ENCODE measurements around the gene RIMKLA. TPM values are rescaled to one million over a fixed set of nuclear protein-coding genes. Genes with fewer than 3 reads are reported as not detected.

Gene RIMKLA
- total and polyA plus RNA-seq, 2 of the 13 experiments (the other 11 are each of a cell fraction or from before 2014, with no cell fraction given), result 2.5 to 3.8 TPM

DNA sequence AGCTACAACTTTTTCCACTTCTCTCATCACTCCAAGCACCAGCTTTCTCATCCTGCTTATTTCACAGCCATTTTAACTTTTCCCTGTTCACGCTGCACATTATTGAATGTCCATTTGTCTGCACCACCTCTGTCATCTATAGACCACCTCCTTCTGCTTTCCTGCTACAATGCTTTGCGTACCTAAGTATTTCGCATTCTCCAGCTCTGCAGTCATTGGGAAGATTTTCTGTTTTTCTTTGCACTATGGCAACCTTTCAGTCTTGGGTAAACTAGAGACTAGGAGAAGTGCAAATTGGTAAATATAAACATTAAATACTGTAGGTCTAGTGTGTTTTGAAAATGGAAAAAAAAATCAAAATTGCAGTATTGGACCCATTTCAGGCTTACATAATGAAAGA is 83.3 kb downstream of the RIMKLA start:
- CTCF ChIA-PET (ENCODE audit: low intra/inter-chr PET ratio, low total read pairs), result no interaction called here

DNA sequence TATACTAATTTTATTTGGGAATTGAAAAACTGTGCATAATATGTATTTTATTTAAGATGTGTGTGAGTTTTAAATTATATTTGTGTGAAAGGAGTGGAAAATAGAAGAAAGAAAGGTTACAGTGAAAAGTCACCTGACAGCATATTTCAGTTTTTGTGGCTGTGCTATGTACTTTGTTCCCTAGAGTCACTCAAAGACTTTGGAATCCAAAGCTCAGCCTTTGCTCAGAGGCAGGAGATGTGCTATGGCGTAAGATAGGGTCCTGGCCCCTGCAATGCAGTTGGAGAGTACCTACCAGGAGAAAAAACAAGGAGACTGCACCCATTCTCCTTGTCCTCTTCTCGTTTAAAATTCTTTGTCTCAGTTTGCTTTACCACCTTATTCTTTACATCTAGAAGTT is 85.4 kb downstream of the RIMKLA start:
- POLR2A ChIA-PET, result interaction anchor here (1.0 kb wide), 1 partner anchor 9 kb away, joined by 8 read pairs; the partner anchor contains the start of gene PPCS
- intact Hi-C loops (cut with micrococcal nuclease; ENCODE audit: unreplicated experiment) (no loop called here), in situ Hi-C loops (cut with HindIII; ENCODE audit: extremely low pct_ligation_motif_present, low pct_unique_long_range_greater_than_20kb) (no loop called here)
- Histone ChIP-seq H3K36me3 (replicated peaks in 1 of 2; ENCODE audit: control insufficient read depth in 1 of 2, insufficient read depth in 2 of 2, low read length in 2 of 2) (no peaks in the 10 kb centered on the region), H3K4me1 (ENCODE audit: insufficient read depth, low read length) (peaks cover 39% of the 10 kb centered on the region), H3K4me2 (ENCODE audit: low read depth, low read length) (peak overlapping the region; percentile 16), H2AFZ (ENCODE audit: low read length) (no peak overlapping the region), H3K9me3 (ENCODE audit: low read length) (no peaks in the 10 kb centered on the region), H3K79me2 (ENCODE audit: insufficient read depth, low read length) (no peaks in the 10 kb centered on the region), H3K4me3 (replicated peaks in 1 of 3; ENCODE audit: insufficient read depth in 1 of 3, low read depth in 2 of 3, low read length in 3 of 3) (no peak overlapping the region), H3K27me3 (ENCODE audit: control insufficient read depth in 1 of 2, insufficient read depth in 2 of 2, low read length in 2 of 2) (no peaks in the 10 kb centered on the region), H3K27ac (ENCODE audit: extremely low read length, insufficient read depth, low read length) (peak overlapping the region; percentile 27), H4K20me1 (ENCODE audit: insufficient read depth, low read length) (no peaks in the 10 kb centered on the region), H3K9ac (ENCODE audit: insufficient read depth, low read depth, low read length) (no peak overlapping the region)
- no TSS peak for BruUV-seq (replicated peaks)
- CTCF ChIA-PET (ENCODE audit: low intra/inter-chr PET ratio, low total read pairs), result no interaction called here
- peak; percentile 58 for DNase-seq (ENCODE audit: low spot score)
- ATAC-seq, result peak; percentile 46
- peak; percentile 64 for FAIRE-seq
- WGBS (ENCODE audit: low lambda C conversion rate), result 2% methylated on average over 2 of the region's 2 CpGs
- TF ChIP-seq NCOR1 (IDR thresholded peaks at IDR 0.05; ENCODE audit: borderline replicate concordance, low read length) (peak; percentile 67; the same call in 1 of the 2 replicates), ZNF605 (CRISPR knock-in tag; IDR thresholded peaks at IDR 0.05) (no peak), ZSCAN22 (CRISPR knock-in tag; IDR thresholded peaks at IDR 0.05) (no peak), MIER3 (CRISPR knock-in tag; IDR thresholded peaks at IDR 0.05; ENCODE audit: borderline replicate concordance) (no peak), TEAD3 (CRISPR knock-in tag; optimal IDR thresholded peaks at IDR 0.05; ENCODE audit: borderline replicate concordance) (peak; percentile 47), GFI1 (CRISPR knock-in tag; IDR thresholded peaks at IDR 0.05; ENCODE audit: borderline replicate concordance) (no peak), HNF4A (CRISPR knock-in tag; IDR thresholded peaks at IDR 0.05) (peak; percentile 88), KDM1A (CRISPR knock-in tag; IDR thresholded peaks at IDR 0.05) (no peak), ZNF841 (CRISPR knock-in tag; IDR thresholded peaks at IDR 0.05; ENCODE audit: borderline replicate concordance) (no peak), REXO4 (CRISPR knock-in tag; IDR thresholded peaks at IDR 0.05; ENCODE audit: borderline replicate concordance) (no peak)
- TF ChIP-seq, protein P1, sequence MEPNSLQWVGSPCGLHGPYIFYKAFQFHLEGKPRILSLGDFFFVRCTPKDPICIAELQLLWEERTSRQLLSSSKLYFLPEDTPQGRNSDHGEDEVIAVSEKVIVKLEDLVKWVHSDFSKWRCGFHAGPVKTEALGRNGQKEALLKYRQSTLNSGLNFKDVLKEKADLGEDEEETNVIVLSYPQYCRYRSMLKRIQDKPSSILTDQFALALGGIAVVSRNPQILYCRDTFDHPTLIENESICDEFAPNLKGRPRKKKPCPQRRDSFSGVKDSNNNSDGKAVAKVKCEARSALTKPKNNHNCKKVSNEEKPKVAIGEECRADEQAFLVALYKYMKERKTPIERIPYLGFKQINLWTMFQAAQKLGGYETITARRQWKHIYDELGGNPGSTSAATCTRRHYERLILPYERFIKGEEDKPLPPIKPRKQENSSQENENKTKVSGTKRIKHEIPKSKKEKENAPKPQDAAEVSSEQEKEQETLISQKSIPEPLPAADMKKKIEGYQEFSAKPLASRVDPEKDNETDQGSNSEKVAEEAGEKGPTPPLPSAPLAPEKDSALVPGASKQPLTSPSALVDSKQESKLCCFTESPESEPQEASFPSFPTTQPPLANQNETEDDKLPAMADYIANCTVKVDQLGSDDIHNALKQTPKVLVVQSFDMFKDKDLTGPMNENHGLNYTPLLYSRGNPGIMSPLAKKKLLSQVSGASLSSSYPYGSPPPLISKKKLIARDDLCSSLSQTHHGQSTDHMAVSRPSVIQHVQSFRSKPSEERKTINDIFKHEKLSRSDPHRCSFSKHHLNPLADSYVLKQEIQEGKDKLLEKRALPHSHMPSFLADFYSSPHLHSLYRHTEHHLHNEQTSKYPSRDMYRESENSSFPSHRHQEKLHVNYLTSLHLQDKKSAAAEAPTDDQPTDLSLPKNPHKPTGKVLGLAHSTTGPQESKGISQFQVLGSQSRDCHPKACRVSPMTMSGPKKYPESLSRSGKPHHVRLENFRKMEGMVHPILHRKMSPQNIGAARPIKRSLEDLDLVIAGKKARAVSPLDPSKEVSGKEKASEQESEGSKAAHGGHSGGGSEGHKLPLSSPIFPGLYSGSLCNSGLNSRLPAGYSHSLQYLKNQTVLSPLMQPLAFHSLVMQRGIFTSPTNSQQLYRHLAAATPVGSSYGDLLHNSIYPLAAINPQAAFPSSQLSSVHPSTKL (CRISPR knock-in tag; IDR thresholded peaks at IDR 0.05), result peak; percentile 48; the same call in 1 of the 2 replicates

More for the DNA sequence above, 83.3 kb downstream of the RIMKLA start:
- WGBS (ENCODE audit: low lambda C conversion rate), result 27% methylated on average over 3 of the region's 3 CpGs
- BruUV-seq (replicated peaks), result no TSS peak
- Histone ChIP-seq H2AFZ (ENCODE audit: low read length) (no peak overlapping the region), H3K27me3 (ENCODE audit: control insufficient read depth in 1 of 2, insufficient read depth in 2 of 2, low read length in 2 of 2) (no peaks in the 10 kb centered on the region), H3K4me2 (ENCODE audit: low read depth, low read length) (peak overlapping the region; percentile 88), H3K79me2 (ENCODE audit: insufficient read depth, low read length) (no peaks in the 10 kb centered on the region), H3K4me1 (ENCODE audit: insufficient read depth, low read length) (peaks cover 39% of the 10 kb centered on the region), H3K27ac (ENCODE audit: extremely low read length, insufficient read depth, low read length) (no peak overlapping the region), H3K36me3 (replicated peaks in 1 of 2; ENCODE audit: control insufficient read depth in 1 of 2, insufficient read depth in 2 of 2, low read length in 2 of 2) (peaks cover 0 to 6% of the 10 kb centered on the region in 2 experiments; a peak in 2 of 5 replicates), H4K20me1 (ENCODE audit: insufficient read depth, low read length) (no peaks in the 10 kb centered on the region), H3K4me3 (replicated peaks in 1 of 3; ENCODE audit: insufficient read depth in 1 of 3, low read depth in 2 of 3, low read length in 3 of 3) (peak overlapping the region; percentile 65 to 85 (median 70); a peak in 5 of 6 replicates), H3K9me3 (ENCODE audit: low read length) (no peaks in the 10 kb centered on the region), H3K9ac (ENCODE audit: insufficient read depth, low read depth, low read length) (peak overlapping the region; percentile 50; the same call in 1 of the 2 replicates)
- POLR2A ChIA-PET, result no interaction called here
- no peak for FAIRE-seq
- TF ChIP-seq SRSF9 (IDR thresholded peaks at IDR 0.05; ENCODE audit: borderline replicate concordance, insufficient read depth, low read depth, low read length, poor library complexity, severe bottlenecking) (no peak), ZNF652 (CRISPR knock-in tag; IDR thresholded peaks at IDR 0.05; ENCODE audit: borderline replicate concordance, low read depth) (no peak), AHR (CRISPR knock-in tag; IDR thresholded peaks at IDR 0.05) (no peak), TOE1 (CRISPR knock-in tag; IDR thresholded peaks at IDR 0.05) (no peak), HES4 (CRISPR knock-in tag; IDR thresholded peaks at IDR 0.05; ENCODE audit: borderline replicate concordance) (no peak)
- TF ChIP-seq, protein P2, sequence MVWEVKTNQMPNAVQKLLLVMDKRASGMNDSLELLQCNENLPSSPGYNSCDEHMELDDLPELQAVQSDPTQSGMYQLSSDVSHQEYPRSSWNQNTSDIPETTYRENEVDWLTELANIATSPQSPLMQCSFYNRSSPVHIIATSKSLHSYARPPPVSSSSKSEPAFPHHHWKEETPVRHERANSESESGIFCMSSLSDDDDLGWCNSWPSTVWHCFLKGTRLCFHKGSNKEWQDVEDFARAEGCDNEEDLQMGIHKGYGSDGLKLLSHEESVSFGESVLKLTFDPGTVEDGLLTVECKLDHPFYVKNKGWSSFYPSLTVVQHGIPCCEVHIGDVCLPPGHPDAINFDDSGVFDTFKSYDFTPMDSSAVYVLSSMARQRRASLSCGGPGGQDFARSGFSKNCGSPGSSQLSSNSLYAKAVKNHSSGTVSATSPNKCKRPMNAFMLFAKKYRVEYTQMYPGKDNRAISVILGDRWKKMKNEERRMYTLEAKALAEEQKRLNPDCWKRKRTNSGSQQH (CRISPR knock-in tag; IDR thresholded peaks at IDR 0.05; ENCODE audit: low read depth), result no peak
- intact Hi-C loops (cut with micrococcal nuclease; ENCODE audit: unreplicated experiment) (loop anchor here (5.0 kb wide), 1 partner anchor 127 kb away; the partner anchor contains the start of gene FOXJ3), in situ Hi-C loops (cut with HindIII; ENCODE audit: extremely low pct_ligation_motif_present, low pct_unique_long_range_greater_than_20kb) (no loop called here)
- no peak for ATAC-seq
- no peak for DNase-seq (ENCODE audit: low spot score)

All from HepG2 (cell line).